Fibroblast of lung (primary cell): ENCODE measurements around the gene MCCC1.

Experiments used
- EZH2 ChIP-seq: IDR thresholded peaks from 2 replicates; pipeline ENCODE4 v1.5.1; 2012; ENCODE audit warnings: low read length, control low read depth, mild to moderate bottlenecking; ENCODE audit errors: missing control alignments
- TF ChIP-seq, protein P1 (sequence below), 2 donors: IDR thresholded peaks in 1 of 2; conservative IDR thresholded peaks in 1 of 2; 1 replicate in 1 of 2; 2 replicates in 1 of 2; pipeline ENCODE4 v1.5.1; 2011 to 2012; ENCODE audit warnings: low read length in 2 of 2, control low read depth in 1 of 2, inconsistent platforms in 1 of 2, low read depth in 1 of 2, mild to moderate bottlenecking in 1 of 2

DNA sequence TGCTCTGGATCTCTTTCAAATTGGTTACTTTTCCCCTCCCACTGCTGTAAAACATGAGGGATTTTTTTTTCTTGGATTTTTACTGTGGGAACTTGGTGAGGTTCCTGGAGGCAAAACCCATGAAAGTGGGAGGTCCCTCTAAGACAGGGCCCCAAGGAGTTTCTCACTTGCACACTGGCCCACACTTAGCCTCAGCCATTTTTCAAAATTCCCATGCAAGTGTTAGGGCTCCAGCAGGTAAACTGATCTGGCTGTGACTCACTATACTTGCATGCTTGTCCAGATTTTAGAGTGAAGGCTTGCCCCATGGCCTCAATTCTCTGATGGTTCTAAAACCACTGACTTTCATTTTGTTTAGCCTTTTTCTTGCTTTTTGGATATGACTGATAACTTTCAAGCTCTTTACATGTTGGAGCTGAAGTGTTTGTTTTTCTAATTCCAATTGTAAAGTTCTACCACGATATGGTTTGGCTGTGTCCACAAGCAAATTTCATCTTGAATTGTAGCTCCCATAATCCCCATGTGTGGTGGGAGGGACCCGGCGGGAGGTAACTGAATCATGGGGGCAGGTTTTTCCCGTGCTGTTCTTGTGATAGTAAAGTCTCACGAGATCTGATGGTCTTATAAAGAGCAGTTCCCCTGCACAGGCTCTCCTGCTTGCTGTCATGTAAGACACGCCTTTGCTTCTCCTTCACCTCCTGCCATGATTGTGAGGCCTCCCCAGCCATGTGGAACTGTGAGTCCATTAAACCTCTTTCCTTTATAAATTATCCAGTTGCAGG lies 37.7 kb downstream of the MCCC1 start:
- TF ChIP-seq EZH2: no peak
- TF ChIP-seq, protein P1, sequence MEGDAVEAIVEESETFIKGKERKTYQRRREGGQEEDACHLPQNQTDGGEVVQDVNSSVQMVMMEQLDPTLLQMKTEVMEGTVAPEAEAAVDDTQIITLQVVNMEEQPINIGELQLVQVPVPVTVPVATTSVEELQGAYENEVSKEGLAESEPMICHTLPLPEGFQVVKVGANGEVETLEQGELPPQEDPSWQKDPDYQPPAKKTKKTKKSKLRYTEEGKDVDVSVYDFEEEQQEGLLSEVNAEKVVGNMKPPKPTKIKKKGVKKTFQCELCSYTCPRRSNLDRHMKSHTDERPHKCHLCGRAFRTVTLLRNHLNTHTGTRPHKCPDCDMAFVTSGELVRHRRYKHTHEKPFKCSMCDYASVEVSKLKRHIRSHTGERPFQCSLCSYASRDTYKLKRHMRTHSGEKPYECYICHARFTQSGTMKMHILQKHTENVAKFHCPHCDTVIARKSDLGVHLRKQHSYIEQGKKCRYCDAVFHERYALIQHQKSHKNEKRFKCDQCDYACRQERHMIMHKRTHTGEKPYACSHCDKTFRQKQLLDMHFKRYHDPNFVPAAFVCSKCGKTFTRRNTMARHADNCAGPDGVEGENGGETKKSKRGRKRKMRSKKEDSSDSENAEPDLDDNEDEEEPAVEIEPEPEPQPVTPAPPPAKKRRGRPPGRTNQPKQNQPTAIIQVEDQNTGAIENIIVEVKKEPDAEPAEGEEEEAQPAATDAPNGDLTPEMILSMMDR (conservative IDR thresholded peaks at IDR 0.05 in 1 of 2, IDR thresholded peaks at IDR 0.05 in 1 of 2; ENCODE audit: low read depth in 1 of 2, low read length in 2 of 2): no peak
